CD1c-positive myeloid dendritic cell (primary cell): ENCODE results near the gene CCDC187.

Experiments used
- DNase-seq: peaks from one replicate; pipeline ENCODE4 v3.0.0-alpha.2; 2016; ENCODE audit errors: extremely low spot score

Gene CCDC187

GRCh38 chr9:136225748-136226679 is 77.9 kb downstream of the CCDC187 start:
- DNase-seq, result peak; percentile 62

- no peak for DNase-seq
These were observed 78.5 kb downstream of the CCDC187 start for GRCh38 chr9:136225366-136225747.

GRCh38 chr9:136223871-136224640 is 79.8 kb downstream of the CCDC187 start:
- no peak for DNase-seq

- no peak for DNase-seq
These were observed 81.0 kb downstream of the CCDC187 start for GRCh38 chr9:136222906-136223285.

GRCh38 chr9:136222166-136222905 is 81.6 kb downstream of the CCDC187 start:
- DNase-seq, result no peak

- DNase-seq, result no peak
These were observed 83.7 kb downstream of the CCDC187 start for GRCh38 chr9:136220017-136220729.

- DNase-seq, result no peak
These were observed 84.6 kb downstream of the CCDC187 start for GRCh38 chr9:136219276-136219675.

GRCh38 chr9:136218673-136219072 is 85.2 kb downstream of the CCDC187 start:
- DNase-seq, result no peak

GRCh38 chr9:136218271-136218670 is 85.6 kb downstream of the CCDC187 start:
- DNase-seq, result no peak

- DNase-seq, result no peak
These were observed 87.2 kb downstream of the CCDC187 start for GRCh38 chr9:136216541-136217244.

GRCh38 chr9:136213733-136214132 is 90.2 kb downstream of the CCDC187 start:
- DNase-seq, result no peak

GRCh38 chr9:136212345-136212950 is 91.4 kb downstream of the CCDC187 start:
- DNase-seq, result no peak

GRCh38 chr9:136211441-136212344 is 92.2 kb downstream of the CCDC187 start:
- DNase-seq, result no peak

- no peak for DNase-seq
These were observed 92.9 kb downstream of the CCDC187 start for GRCh38 chr9:136211006-136211405.

GRCh38 chr9:136210276-136210675 is 93.6 kb downstream of the CCDC187 start:
- no peak for DNase-seq

GRCh38 chr9:136209786-136210185 is 94.1 kb downstream of the CCDC187 start:
- no peak for DNase-seq

- DNase-seq, result no peak
These were observed 94.7 kb downstream of the CCDC187 start for GRCh38 chr9:136209232-136209631.

GRCh38 chr9:136208675-136209074 is 95.2 kb downstream of the CCDC187 start:
- no peak for DNase-seq

- no peak for DNase-seq
These were observed 96.3 kb downstream of the CCDC187 start for GRCh38 chr9:136207616-136208015.
